ENCODE measurements around the gene MTCH1. TPM values are rescaled to one million over a fixed set of nuclear protein-coding genes. Genes with fewer than 3 reads are reported as not detected.
A peak's percentile ranks its signal among the peaks of the same experiment; 100 is the strongest.
"Not testable (repeated sequence)": the region's sequence is repeated elsewhere in the genome, so short reads cannot be mapped to it uniquely, and the experiment has no call there.

Gene MTCH1
- total RNA-seq, 2 donors from 2014 or later, result 129 to 139 TPM

DNA sequence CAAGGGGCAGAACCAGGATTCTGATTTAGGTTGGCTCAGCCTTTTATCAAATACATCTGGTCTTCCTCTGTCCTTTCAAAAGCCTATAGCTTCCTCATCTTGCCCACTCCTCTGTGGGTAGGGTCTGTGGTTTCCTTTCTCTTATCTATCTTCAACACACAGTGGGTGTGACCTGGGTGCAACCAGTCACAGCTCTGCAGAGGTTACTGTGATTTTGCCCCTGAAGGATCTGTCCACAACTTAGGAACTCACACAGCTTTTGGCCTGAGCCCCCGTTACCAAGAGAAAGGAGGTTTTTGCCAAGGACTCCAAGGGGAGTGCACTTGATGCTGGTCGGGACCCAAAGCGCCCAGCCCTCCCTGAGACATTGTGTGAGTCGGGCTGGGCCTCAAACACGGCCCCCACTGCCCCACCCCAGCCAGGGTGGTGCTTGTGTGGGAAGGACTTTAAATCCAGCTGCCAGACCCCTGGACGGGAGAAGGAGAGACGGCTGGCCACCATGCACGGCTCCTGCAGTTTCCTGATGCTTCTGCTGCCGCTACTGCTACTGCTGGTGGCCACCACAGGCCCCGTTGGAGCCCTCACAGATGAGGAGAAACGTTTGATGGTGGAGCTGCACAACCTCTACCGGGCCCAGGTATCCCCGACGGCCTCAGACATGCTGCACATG lies 31.6 kb downstream of the MTCH1 start, which contains the start of gene PI16:
Gene PI16 (plus strand): TSS at position 477 of the 670 bp plus-strand sequence. CDS start 23 bp downstream, at position 500.
- H3K27ac Mint-ChIP-seq, result peak within 1 kb of the TSS; percentile 49 to 75
- DNase-seq (ENCODE audit: low spot score in 2 of 2) (no peak), ATAC-seq (peak; percentile 36 to 83)
- H3K9me3 Mint-ChIP-seq, result no peaks in the 10 kb centered on the region
- H3K36me3 Mint-ChIP-seq, result no peaks in the 10 kb centered on the region

DNA sequence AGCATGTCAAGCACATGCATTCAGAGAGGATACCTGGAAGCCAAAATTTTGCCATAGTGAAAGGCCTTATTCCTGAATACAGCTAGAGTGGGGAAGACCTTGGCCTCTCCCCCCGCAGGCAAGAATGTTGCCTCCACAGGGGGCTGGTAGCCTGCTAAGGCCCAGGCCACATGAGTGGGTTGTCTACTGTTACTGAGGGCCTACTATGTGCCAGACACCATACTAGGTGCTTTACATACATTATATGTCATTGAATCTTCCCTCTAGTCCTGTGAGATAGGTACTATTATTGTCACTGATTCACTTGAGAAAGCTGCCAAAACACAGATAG lies 32.1 kb downstream of the MTCH1 start:
- ATAC-seq (no peak), DNase-seq (ENCODE audit: low spot score in 2 of 2) (no peak)
- Mint-ChIP-seq H3K27ac (peak overlapping the region in 1 of 2 donors; percentile 49), H3K36me3 (no peaks in the 10 kb centered on the region), H3K9me3 (no peaks in the 10 kb centered on the region)

DNA sequence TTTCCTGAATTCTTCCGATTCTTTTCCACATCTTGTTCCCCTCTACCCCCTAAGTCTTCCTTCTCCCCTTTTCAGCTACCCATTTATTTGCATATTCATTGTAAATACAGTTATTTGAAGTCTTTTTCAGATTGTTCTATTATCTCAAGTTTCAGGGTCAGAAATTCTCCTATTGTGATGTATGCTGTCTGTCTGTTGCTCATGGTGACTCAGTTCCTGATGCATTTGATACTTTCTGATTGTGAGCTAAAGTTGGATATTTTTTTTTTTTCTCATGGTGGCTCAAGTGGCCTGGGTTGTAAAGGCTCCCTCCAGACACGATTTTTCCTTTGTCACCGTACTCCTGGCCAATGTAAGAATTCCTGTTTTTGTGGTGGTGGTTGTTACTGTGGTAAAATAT lies 36.4 kb downstream of the MTCH1 start:
- DNase-seq (ENCODE audit: low spot score in 2 of 2) (no peak), ATAC-seq (no peak)
- peak overlapping the region in 1 of 2 donors; percentile 52 for H3K27ac Mint-ChIP-seq
- no peaks in the 10 kb centered on the region for H3K36me3 Mint-ChIP-seq
- no peaks in the 10 kb centered on the region for H3K9me3 Mint-ChIP-seq

DNA sequence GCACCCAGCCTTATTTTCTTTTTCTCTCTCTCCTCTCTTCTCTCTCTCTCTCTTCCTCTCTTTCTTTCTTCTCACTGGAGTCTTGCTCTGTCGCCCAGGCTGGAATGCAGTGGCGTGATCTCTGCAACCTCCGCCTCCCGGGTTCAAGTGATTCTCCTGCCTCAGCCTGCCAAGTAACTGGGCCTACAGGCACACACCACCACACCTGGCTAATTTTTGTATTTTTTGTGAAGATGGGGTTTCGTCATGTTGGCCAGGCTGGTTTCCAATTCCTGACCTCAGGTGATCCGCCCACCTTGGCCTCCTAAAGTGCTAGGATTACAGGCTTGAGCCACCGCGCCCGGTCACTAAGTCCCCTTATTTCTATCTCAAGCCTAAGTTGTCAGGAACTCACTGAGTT lies 36.9 kb downstream of the MTCH1 start:
- H3K9me3 Mint-ChIP-seq; ATAC-seq; DNase-seq (ENCODE audit: low spot score in 2 of 2); H3K36me3 Mint-ChIP-seq: not testable (repeated sequence)
- peak overlapping the region in 1 of 2 donors; percentile 52 for H3K27ac Mint-ChIP-seq

DNA sequence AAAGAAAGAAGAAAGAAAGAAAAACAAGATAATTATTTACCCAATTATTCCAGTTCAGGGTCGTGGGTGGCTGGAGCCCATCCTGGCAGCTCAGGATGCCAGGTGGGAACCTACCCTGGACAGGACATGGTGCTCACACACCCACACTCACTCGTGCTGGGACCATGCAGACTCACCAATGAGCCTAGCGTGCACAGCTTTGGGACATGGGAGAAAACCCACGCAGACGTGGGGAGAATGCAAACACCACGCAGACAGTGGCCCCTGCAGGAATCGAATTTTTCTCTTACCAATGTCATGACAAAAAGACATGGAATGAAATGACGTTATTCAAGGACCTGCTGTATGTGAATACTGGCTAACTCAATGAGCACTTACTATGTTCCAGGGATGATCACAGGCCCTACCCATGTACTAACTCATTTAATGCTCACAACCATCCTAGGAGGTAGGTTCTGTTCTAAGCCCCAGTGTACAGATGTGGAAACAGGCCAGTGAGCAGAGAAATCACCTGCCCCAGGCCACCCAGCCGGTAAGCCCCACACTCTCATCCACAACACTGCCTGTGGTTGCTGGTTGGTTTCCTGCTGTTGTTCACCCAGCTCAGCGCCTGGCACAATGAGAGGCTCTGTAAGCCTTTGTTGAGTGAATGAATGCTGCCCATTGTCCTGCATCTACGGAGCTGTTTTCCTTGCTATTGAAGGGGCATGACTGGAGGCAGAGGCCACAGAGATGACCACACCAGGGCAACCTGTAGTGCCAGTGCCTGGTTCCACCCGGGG lies 38.2 kb downstream of the MTCH1 start:
- DNase-seq (ENCODE audit: low spot score in 2 of 2) (no peak), ATAC-seq (peak; percentile 80)
- Mint-ChIP-seq H3K9me3 (no peaks in the 10 kb centered on the region), H3K36me3 (no peaks in the 10 kb centered on the region), H3K27ac (peak overlapping the region in 1 of 2 donors; percentile 29)

DNA sequence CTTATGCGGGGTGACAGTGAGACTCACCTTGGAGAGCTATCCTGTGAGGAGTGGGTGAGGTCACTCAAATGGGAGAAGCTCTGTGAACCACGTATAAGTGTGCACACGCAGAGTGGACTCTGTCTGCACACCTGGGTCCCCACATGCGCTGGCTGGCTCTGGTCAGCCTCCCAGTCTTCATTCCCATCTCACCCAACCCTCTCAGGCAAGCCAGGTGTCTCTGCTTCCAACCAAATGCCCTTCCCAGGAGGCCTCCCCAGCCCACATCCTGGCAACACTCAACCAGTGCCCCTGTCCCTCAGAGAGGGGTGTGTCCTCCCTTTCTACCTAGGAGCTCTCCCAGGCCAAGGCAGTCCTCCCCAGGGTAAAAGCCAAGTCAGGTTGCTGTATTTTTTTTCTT lies 39.5 kb downstream of the MTCH1 start:
- no peak overlapping the region for H3K27ac Mint-ChIP-seq
- ATAC-seq, result no peak
- H3K36me3 Mint-ChIP-seq, result no peaks in the 10 kb centered on the region
- no peaks in the 10 kb centered on the region for H3K9me3 Mint-ChIP-seq
- no peak for DNase-seq (ENCODE audit: low spot score in 2 of 2)

DNA sequence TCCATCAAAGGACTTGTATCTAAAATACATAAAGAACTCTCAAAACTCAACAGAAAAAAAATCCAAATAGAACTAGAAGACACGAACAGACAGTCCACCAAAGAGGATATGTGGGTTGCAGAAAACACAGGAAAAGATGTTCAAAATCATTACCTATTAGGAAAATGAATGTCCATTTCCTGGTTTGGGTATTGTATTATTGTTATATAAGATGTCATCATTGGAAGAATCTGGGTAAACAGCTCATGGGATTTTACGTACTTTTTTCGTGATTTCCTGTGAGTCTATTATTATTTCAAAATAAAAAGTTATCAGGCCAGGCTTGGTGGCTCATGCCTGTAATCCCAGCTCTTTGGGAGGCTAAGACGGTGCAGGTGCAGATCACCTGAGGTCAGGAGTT lies 40.7 kb downstream of the MTCH1 start:
- Mint-ChIP-seq H3K27ac (no peak overlapping the region), H3K36me3 (no peaks in the 10 kb centered on the region)

DNA sequence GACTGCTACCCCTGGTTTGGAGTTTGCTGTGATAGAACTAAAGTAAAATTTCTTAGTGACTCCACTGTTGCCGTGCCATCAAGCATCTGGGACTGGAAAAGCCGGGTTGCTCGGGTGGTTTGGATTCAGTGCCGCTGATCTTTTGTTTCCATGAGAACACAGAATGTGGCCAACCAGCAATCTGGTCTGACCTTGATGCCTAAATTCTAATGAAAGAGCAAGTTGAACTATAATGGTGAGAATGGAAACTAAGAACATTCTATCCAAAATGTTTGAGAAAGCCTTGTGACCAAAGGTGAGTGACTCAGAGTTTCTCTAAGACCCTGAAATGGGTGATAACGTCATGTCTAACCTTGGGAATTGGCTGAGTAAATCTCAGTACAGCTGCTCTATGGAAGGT lies 41.3 kb downstream of the MTCH1 start:
- H3K36me3 Mint-ChIP-seq, result no peaks in the 10 kb centered on the region
- no peaks in the 10 kb centered on the region for H3K9me3 Mint-ChIP-seq
- ATAC-seq, result peak in 1 of 2 donors; percentile 51
- DNase-seq (ENCODE audit: low spot score in 2 of 2), result no peak
- H3K27ac Mint-ChIP-seq, result no peak overlapping the region

More for the DNA sequence above, 40.7 kb downstream of the MTCH1 start:
- no peak for ATAC-seq
- H3K9me3 Mint-ChIP-seq, result no peaks in the 10 kb centered on the region
- no peak for DNase-seq (ENCODE audit: low spot score in 2 of 2)

DNA sequence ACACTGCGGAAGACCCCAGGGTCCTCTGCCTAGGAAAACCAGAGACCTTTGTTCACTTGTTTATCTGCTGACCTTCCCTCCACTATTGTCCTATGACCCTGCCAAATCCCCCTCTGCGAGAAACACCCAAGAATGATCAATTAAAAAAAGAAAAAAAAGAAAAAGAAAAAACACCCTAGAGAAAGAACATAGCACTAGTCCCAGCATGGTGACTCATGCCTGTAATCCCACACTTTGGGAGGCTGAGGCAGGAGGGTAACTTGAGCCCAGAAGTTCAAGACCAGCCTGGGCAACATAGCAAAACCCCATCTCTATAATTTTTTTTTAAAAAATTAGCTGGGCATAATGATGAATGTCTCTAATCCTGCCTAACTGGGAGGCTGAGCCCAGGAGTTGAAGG lies 43.7 kb downstream of the MTCH1 start:
- not testable (repeated sequence) for ATAC-seq; H3K9me3 Mint-ChIP-seq; H3K36me3 Mint-ChIP-seq; DNase-seq (ENCODE audit: low spot score in 2 of 2); H3K27ac Mint-ChIP-seq

DNA sequence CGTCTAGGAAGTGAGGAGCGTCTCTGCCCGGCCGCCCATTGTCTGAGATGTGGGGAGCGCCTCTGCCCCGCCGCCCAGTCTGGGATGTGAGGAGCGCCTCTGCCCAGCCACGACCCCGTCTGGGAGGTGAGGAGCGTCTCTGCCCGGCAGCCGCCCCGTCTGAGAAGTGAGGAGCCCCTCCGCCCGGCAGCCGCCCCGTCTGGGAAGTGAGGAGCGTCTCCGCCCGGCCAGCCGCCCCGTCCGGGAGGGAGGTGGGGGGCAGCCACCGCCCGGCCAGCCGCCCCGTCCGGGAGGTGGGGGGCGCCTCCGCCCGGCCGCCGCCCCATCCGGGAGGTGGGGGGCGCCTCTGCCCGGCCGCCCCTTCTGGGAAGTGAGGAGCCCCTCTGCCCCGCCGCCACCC lies 44.4 kb downstream of the MTCH1 start:
- H3K27ac Mint-ChIP-seq; H3K36me3 Mint-ChIP-seq; ATAC-seq; DNase-seq (ENCODE audit: low spot score in 2 of 2); H3K9me3 Mint-ChIP-seq: not testable (repeated sequence)

DNA sequence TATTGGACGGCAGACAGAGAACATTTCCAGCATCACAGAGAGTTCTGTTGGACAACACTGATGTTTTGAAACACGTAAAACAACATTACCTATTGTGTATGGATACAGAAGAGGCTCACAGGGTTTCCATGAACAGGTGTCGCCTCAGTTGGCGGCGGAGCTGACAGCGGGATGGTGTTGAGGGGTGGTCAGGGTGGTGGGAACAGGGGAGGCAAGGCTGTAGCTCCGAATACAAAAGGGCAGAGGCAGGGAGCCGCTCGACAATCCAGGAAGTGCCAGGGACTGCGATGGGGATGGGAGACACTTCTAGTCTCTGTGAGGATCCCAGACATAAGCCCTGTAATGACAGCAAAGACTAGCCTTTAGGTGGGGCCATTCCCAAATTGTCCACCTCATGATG lies 46.0 kb downstream of the MTCH1 start:
- ATAC-seq (no peak), DNase-seq (ENCODE audit: low spot score in 2 of 2) (no peak)
- H3K9me3 Mint-ChIP-seq, result no peaks in the 10 kb centered on the region
- no peaks in the 10 kb centered on the region for H3K36me3 Mint-ChIP-seq
- no peak overlapping the region for H3K27ac Mint-ChIP-seq

DNA sequence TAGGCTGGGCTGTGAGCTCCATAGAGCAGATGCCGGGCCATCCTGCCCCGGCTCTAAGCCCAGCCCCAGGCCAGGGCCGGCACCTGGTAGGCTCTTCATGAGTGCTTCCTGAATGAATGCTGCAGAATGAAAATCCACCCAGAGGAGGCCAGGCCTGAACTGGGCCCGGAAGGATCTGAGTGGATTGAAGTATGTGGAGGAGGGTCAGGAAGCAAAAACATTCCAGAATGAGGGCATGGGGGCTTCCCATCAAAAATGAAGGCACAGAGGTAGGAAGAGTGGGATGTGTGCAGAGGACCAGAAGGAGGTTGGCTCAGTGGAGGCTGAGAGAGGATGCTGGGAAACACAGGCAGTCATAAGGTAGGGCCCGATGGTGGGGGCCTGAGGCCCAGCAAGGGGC lies 47.0 kb downstream of the MTCH1 start:
- not testable (repeated sequence) for H3K36me3 Mint-ChIP-seq; H3K9me3 Mint-ChIP-seq; DNase-seq (ENCODE audit: low spot score in 2 of 2); ATAC-seq
- H3K27ac Mint-ChIP-seq, result peak overlapping the region in 1 of 2 donors; percentile 31

DNA sequence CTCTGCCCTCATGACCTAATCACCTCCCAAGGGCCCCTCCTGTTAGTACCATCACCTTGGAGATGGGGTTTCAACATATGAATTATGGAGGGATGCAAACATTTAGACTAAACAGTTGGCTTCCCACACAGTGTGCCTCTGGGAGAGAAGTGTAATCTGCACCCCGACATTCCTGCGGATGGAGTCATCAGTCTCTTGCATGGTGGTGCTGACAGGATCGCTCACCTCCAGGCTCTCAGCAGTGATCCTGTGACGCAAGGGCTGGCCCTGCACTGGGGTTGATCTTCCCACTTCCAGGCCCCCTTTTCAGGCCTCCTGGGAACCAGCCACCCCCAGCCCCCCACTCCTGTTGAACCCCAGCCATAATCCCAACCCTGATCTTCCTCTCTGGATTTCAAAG lies 47.5 kb downstream of the MTCH1 start:
- ATAC-seq (no peak), DNase-seq (ENCODE audit: low spot score in 2 of 2) (no peak)
- Mint-ChIP-seq H3K36me3 (no peaks in the 10 kb centered on the region), H3K9me3 (no peaks in the 10 kb centered on the region), H3K27ac (no peak overlapping the region)

DNA sequence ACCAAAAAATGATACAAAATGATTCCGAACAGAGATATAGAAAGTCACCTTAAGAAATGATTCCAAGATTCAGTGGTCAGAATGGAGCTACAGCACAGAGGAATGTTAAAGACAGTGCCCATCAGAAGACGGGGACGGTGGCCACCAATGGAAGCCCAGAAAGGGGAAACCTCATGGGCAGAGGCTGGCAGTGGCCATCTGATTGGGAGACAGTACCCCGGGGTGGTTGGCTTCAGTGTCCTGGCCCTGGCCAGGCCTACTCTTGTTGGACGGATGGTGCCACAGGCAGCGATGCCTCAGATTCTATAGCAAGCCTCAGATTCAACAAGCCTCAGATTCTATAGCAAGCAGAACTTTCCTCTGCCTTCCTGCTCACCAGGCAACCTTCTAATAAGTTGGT lies 48.1 kb downstream of the MTCH1 start:
- Mint-ChIP-seq H3K9me3 (no peaks in the 10 kb centered on the region), H3K27ac (no peak overlapping the region), H3K36me3 (no peaks in the 10 kb centered on the region)
- DNase-seq (ENCODE audit: low spot score in 2 of 2) (no peak), ATAC-seq (no peak)

DNA sequence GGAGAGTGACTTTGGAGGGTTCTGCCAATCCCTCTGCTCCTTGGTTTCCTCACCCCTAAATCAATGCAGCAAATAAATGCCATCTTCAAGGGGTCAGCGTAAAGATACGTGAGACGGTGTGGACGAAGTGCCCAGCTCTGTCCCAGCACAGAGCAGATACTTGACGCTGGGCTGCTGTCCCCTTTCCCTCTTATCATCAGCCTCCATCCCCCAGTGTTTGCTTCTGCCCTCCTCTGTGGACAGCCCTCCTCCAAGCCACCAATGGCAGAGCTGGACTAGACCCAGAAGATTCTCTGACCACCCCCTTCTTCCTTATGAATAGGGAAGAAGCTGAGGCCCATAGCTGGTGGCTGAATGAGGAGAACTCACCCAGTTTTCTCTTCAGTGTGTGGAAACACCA lies 49.2 kb downstream of the MTCH1 start:
- Mint-ChIP-seq H3K9me3 (no peaks in the 10 kb centered on the region), H3K27ac (peak overlapping the region; percentile 16 to 46), H3K36me3 (no peaks in the 10 kb centered on the region)
- DNase-seq (ENCODE audit: low spot score in 2 of 2) (no peak), ATAC-seq (no peak)

DNA sequence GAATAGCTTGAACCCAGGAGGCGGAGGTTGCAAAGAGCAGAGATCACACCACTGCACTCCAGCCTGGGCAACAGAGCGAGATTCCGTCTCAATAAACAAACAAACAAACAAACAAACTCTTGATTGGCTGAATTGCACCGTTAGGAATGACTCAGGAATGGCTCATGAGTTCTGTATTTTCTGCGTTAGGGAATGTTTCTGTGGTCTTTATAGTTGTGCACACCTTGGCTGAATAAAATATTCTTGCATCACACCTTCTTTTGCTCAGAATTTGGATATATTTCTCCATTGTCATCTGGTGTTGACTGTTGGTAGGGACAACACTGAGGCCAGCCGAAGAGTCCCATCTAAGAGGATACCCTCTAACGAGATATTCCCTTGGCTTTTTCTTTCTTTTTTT lies 51.1 kb downstream of the MTCH1 start:
- no peak for DNase-seq (ENCODE audit: low spot score in 2 of 2)
- H3K9me3 Mint-ChIP-seq, result no peaks in the 10 kb centered on the region
- no peak overlapping the region for H3K27ac Mint-ChIP-seq
- no peak for ATAC-seq
- no peaks in the 10 kb centered on the region for H3K36me3 Mint-ChIP-seq

DNA sequence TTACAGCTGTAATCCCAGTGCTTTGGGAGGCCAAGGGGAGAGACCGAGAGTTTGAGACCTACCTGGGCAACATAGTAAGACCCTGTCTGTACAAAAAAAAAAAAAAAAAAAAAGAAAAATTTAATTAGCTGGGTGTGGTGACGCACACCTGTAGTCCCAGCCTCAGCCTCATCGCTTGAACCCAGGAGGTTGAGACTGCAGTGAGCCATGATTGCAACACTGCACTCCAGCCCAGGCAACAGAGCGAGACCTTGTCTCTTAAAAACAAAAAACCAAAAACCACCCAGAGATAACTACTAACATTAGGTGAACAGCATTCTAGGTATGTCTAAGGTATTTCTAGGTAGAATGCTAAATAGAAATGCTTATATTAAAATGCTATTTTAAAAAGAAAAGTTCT lies 52.5 kb downstream of the MTCH1 start:
- no peak overlapping the region for H3K27ac Mint-ChIP-seq
- DNase-seq (ENCODE audit: low spot score in 2 of 2) (no peak), ATAC-seq (no peak)
- H3K9me3 Mint-ChIP-seq, result no peaks in the 10 kb centered on the region
- no peaks in the 10 kb centered on the region for H3K36me3 Mint-ChIP-seq

DNA sequence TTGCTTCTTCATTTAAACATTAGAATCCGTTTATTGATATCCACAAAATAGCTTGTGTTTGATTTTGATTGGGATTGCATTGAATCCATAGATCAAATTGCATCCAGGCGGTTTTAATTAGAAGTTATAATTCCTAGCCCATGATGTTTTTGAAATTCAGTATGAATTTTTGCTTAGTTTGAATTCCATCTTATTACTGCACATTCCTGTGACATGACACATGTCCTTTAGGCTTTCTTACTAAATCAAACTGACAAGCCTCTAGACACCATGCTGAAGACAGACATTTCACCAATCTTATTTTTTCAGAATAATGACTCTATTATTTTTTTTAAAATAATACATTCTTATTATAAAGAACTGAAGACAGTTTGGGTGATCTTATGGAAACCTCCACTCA lies 52.9 kb downstream of the MTCH1 start:
- ATAC-seq (no peak), DNase-seq (ENCODE audit: low spot score in 2 of 2) (no peak)
- H3K9me3 Mint-ChIP-seq, result no peaks in the 10 kb centered on the region
- H3K27ac Mint-ChIP-seq, result no peak overlapping the region
- no peaks in the 10 kb centered on the region for H3K36me3 Mint-ChIP-seq
